ENCODE measurements around the gene KIAA0753. TPM values are rescaled to one million over a fixed set of nuclear protein-coding genes. Genes with fewer than 3 reads are reported as not detected.

Gene KIAA0753
- total and polyA plus RNA-seq, 7 donors, result 3.6 to 18.3 (median 14.1) TPM

DNA sequence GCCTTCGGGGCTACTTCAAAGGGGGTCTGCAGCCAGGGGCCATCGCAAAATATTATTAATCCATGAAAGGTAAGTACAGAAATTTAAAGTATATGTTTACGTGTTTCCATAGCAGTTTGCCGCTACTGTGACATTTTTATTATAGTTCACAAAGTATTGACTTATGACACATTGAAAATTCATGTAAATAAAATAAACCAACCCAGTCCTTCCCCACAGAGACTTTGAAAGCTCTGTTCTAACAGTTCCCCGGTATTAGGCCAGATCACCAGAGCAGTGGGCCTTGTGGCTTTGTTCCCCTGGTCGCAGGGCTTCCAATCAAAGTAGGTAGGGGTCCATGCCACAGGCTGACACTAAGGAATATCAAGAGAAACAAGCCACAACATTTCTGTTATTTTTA is 13.9 kb downstream of the KIAA0753 start:
- peaks cover 0 to 66% (median 11%) of the 10 kb centered on the region in 4 donors for H3K36me3 ChIP-seq

DNA sequence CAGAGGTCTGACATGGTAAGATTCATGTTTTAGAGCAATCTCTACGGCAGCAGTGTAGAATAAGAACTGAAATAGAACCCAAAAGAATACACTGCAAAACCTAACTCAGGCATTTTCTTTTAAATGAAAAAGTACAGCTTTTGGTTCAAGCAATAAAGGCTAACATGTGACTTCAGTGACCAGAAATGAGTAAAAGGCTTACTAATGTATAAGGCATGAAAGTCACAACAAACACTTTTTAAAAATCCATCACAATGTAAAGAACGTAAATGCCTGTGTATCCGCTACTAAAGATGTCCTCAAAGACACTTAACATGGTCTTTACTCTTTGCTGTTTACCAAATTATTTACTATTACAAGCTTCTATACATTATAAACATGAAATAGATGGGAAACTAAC is 16.6 kb downstream of the KIAA0753 start:
- intact Hi-C loops (cut with DNase I), result no loop called here
- Histone ChIP-seq H3K4me3 (no peak overlapping the region), H3K4me1 (no peaks in the 10 kb centered on the region), H3K36me3 (peaks cover 0 to 75% (median 12%) of the 10 kb centered on the region in 4 donors), H3K27ac (no peak overlapping the region), H3K9me3 (no peaks in the 10 kb centered on the region), H3K27me3 (no peaks in the 10 kb centered on the region)
- TF ChIP-seq, protein P1, sequence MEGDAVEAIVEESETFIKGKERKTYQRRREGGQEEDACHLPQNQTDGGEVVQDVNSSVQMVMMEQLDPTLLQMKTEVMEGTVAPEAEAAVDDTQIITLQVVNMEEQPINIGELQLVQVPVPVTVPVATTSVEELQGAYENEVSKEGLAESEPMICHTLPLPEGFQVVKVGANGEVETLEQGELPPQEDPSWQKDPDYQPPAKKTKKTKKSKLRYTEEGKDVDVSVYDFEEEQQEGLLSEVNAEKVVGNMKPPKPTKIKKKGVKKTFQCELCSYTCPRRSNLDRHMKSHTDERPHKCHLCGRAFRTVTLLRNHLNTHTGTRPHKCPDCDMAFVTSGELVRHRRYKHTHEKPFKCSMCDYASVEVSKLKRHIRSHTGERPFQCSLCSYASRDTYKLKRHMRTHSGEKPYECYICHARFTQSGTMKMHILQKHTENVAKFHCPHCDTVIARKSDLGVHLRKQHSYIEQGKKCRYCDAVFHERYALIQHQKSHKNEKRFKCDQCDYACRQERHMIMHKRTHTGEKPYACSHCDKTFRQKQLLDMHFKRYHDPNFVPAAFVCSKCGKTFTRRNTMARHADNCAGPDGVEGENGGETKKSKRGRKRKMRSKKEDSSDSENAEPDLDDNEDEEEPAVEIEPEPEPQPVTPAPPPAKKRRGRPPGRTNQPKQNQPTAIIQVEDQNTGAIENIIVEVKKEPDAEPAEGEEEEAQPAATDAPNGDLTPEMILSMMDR (IDR thresholded peaks at IDR 0.05), result no peak
- TF ChIP-seq POLR2AphosphoS5 (IDR thresholded peaks at IDR 0.05) (no peak), POLR2A (IDR thresholded peaks at IDR 0.05) (no peak), EP300 (IDR thresholded peaks at IDR 0.05) (no peak)
- 96% methylated on average over 3 of the region's 3 CpGs for WGBS, 2 donors
- no peak for DNase-seq

More for the DNA sequence above, 13.9 kb downstream of the KIAA0753 start:
- 80 to 82% methylated on average over 6 of the region's 6 CpGs for WGBS, 2 donors
- DNase-seq, result no peak
- H3K9me3 ChIP-seq, result no peaks in the 10 kb centered on the region
- H3K4me1 ChIP-seq, result no peaks in the 10 kb centered on the region
- TF ChIP-seq, protein P1 (IDR thresholded peaks at IDR 0.05), result no peak
- TF ChIP-seq POLR2AphosphoS5 (IDR thresholded peaks at IDR 0.05) (no peak), POLR2A (IDR thresholded peaks at IDR 0.05) (no peak), EP300 (IDR thresholded peaks at IDR 0.05) (no peak)
- no peak overlapping the region for H3K27ac ChIP-seq
- H3K4me3 ChIP-seq, result no peak overlapping the region
- intact Hi-C loops (cut with DNase I), result no loop called here
- H3K27me3 ChIP-seq, result no peaks in the 10 kb centered on the region

DNA sequence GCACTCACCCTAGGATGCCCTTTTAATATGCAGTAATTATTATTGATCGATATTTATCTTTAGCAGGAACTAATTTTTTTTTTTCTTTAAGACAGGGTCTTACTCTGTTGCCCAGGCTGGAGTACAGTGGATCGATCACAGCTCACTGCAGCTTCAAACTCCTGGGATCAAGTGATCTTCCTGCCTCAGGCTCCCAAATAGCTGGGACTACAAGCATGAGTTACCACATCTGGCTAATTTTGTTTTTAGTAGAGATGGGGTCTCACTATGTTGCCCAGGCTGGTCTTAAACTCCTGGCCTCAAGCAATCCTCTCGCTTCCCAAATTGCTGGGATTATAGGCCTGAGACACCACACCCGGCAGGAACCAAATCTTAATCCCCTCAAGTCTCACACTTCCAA is 29.3 kb downstream of the KIAA0753 start:
- H3K27ac ChIP-seq, result no peak overlapping the region
- H3K4me3 ChIP-seq, result no peak overlapping the region
- no peak for TF ChIP-seq POLR2AphosphoS5 (IDR thresholded peaks at IDR 0.05)
- TF ChIP-seq, protein P1 (IDR thresholded peaks at IDR 0.05), result no peak
- no peak for TF ChIP-seq POLR2A (IDR thresholded peaks at IDR 0.05)
- no peak for TF ChIP-seq EP300 (IDR thresholded peaks at IDR 0.05)
- H3K9me3 ChIP-seq, result no peaks in the 10 kb centered on the region
- WGBS, 2 donors, result 96% methylated on average over 4 of the region's 4 CpGs
- H3K27me3 ChIP-seq, result no peaks in the 10 kb centered on the region
- no peaks in the 10 kb centered on the region for H3K4me1 ChIP-seq
- intact Hi-C loops (cut with DNase I), result no loop called here
- no peak for DNase-seq
- peaks cover 0 to 85% (median 26%) of the 10 kb centered on the region in 4 donors for H3K36me3 ChIP-seq

DNA sequence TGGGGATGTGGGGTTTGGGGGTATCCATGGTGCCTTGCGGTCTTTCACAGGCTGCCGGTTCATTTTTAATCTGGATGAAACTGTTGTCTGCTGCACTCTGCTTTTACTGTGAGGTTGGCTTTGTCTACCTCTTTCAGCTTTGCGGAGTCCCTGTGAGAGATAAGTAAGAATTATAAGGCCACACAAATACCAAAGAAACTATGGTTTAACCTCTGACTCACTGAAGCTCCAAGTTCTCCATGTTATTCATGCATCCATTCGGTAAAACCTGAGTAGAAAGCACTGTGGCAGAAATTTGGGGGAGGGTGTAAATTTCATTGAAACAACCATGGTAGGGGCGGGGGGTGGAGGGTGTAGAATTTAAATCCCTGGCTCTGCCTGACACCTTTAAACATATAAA is 30.5 kb downstream of the KIAA0753 start:
- H3K36me3 ChIP-seq, result peaks cover 0 to 86% (median 28%) of the 10 kb centered on the region in 4 donors
- 99% methylated on average over 5 of the region's 5 CpGs for WGBS, 2 donors
- H3K27me3 ChIP-seq, result no peaks in the 10 kb centered on the region

More for the DNA sequence above, 30.5 kb downstream of the KIAA0753 start:
- no peaks in the 10 kb centered on the region for H3K9me3 ChIP-seq
- intact Hi-C loops (cut with DNase I), result no loop called here
- TF ChIP-seq POLR2A (IDR thresholded peaks at IDR 0.05) (no peak), POLR2AphosphoS5 (IDR thresholded peaks at IDR 0.05) (no peak), EP300 (IDR thresholded peaks at IDR 0.05) (no peak)
- TF ChIP-seq, protein P1 (IDR thresholded peaks at IDR 0.05), result no peak
- DNase-seq, result no peak
- no peak overlapping the region for H3K27ac ChIP-seq
- no peaks in the 10 kb centered on the region for H3K4me1 ChIP-seq
- no peak overlapping the region for H3K4me3 ChIP-seq

All from sigmoid colon (tissue), 7 donors.